Motor neuron (in vitro differentiated cells): ENCODE results near the gene CLEC3A. TPM values are rescaled to one million over a fixed set of nuclear protein-coding genes. Genes with fewer than 3 reads are reported as not detected.
"Not testable (repeated sequence)": the region's sequence is repeated elsewhere in the genome, so short reads cannot be mapped to it uniquely, and the experiment has no call there.

Experiments
- ATAC-seq, 8 experiments: fragments of 200-7000 bp; cut with Tn5 transposase; replicated peaks in 6 of 8; 2 replicates each; pipeline ENCODE4 v1.8.0; 2021; ENCODE audit warnings: mild to moderate bottlenecking in 8 of 8, moderate library complexity in 8 of 8
- H3K27ac ChIP-seq, 2 donors: fragments of 250-450 bp; sonication (Bioruptor Pico); 2 replicates each; pipeline ENCODE4 v1.9.0; 2021; ENCODE audit warnings: antibody characterized with exemption in 2 of 2, mild to moderate bottlenecking in 2 of 2, moderate library complexity in 1 of 2
- H3K4me1 ChIP-seq, 2 donors: fragments of 250-450 bp; sonication (Bioruptor Pico); replicated peaks in 1 of 2; 2 replicates each; pipeline ENCODE4 v1.6.1; 2021; ENCODE audit warnings: antibody characterized with exemption in 2 of 2, mild to moderate bottlenecking in 2 of 2, moderate library complexity in 1 of 2
- H3K4me3 ChIP-seq, 5 donors: fragments of 250-450 bp; sonication (Bioruptor Pico); 2 replicates each; pipeline ENCODE4 v1.9.0; 2021; ENCODE audit warnings: antibody characterized with exemption in 5 of 5, mild to moderate bottlenecking in 5 of 5, moderate library complexity in 4 of 5
- WGBS, 10 experiments: fragments of 450-650 bp; shearing (Covaris generic); methylation state at CpG; one replicate each; pipeline ENCODE4 v1.0.0; 2022; 5-methylcytosine and 5-hydroxymethylcytosine counted together
- in situ Hi-C, 9 experiments: fragments of 400-800 bp; cut with MboI; loops; one replicate each; pipeline ENCODE4 v1.15.0; 2021; ENCODE audit warnings: low sequenced_read_pairs in 9 of 9, low pct_unique_long_range_greater_than_20kb in 2 of 9; ENCODE audit not compliant: unreplicated experiment in 9 of 9
- total RNA-seq, 8 experiments: library from RNA; unstranded; fragments of 300-600 nt; gene quantifications; 2 replicates each; pipeline versions ENCODE4 v1.2.3 to v1.2.4, GENCODE V29; 2022

The CLEC3A gene
- total RNA-seq, 8 experiments from 2014 or later: 0.14 TPM; not detected in 7

DNA sequence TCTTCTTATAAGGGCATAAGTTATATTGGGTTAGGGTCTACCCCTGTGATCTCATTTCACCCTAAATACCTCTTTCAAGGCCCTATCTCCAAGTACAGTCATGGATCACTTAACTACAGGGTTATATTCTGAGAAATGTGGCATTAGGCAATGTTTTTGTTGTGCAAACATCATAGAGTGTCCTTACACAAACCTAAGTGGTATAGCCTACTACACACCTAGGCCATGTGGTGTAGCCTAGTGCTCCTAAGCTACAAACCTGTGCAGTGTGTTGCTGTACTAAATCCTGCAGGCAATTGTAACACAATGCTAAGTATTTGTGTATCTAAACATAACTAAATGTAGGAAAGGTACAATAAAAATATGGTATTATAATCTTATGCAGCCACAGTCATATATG lies 18.0 kb downstream of the CLEC3A start:
- no peak for ATAC-seq
- Histone ChIP-seq H3K27ac (no peak overlapping the region), H3K4me1 (no peaks in the 10 kb centered on the region), H3K4me3 (no peak overlapping the region)
- in situ Hi-C loops: loop anchor here in 1 of 9 experiments (25.0 kb wide), 1 partner anchor 803 kb away; no protein-coding TSS in a partner anchor

GRCh38 chr16:78045865-78046581 lies 23.7 kb downstream of the CLEC3A start:
- H3K4me3 ChIP-seq: peak overlapping the region in 1 of 5 donors; percentile 7
- peaks cover 6 to 10% of the 10 kb centered on the region in 2 donors for H3K4me1 ChIP-seq
- WGBS, 10 experiments: 0 to 66% (median 22%) methylated on average over 1 to 13 of the region's 45 CpGs
- in situ Hi-C loops: loop anchor here in 1 of 9 experiments (25.0 kb wide), 1 partner anchor 809 kb away; no protein-coding TSS in a partner anchor
- peak; percentile 91 to 100 (median 96) for ATAC-seq
- H3K27ac ChIP-seq: no peak overlapping the region

DNA sequence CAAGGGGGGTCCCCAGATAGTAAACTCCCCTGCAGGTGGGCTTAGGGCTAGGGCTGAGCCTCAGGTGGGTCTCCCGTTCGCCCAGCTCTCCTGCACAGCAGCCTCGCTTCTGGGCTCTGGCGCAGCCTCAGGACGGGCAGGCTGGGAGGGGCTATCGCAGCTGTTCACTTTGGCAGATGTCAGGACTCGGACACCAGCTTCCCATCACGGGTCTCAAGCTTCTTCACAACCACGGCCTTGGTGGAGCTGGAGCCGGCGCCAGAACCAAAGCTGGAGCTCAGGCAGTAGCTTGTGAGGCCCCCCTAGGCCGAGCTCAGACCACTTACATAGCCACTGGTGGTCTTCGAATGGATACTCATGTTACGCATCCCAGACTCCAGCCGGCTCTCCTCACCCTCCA lies 26.0 kb downstream of the CLEC3A start:
- Histone ChIP-seq H3K4me3 (no peak overlapping the region), H3K27ac (no peak overlapping the region), H3K4me1 (peaks cover 13 to 18% of the 10 kb centered on the region in 2 donors)
- in situ Hi-C loops: loop anchor here in 1 of 9 experiments (25.0 kb wide), 1 partner anchor 811 kb away; no protein-coding TSS in a partner anchor
- no peak for ATAC-seq
- 4 to 90% (median 46%) methylated on average over 3 to 6 of the region's 15 CpGs; no CpG with 5 or more reads in 6 of the 10 experiments for WGBS, 10 experiments

DNA sequence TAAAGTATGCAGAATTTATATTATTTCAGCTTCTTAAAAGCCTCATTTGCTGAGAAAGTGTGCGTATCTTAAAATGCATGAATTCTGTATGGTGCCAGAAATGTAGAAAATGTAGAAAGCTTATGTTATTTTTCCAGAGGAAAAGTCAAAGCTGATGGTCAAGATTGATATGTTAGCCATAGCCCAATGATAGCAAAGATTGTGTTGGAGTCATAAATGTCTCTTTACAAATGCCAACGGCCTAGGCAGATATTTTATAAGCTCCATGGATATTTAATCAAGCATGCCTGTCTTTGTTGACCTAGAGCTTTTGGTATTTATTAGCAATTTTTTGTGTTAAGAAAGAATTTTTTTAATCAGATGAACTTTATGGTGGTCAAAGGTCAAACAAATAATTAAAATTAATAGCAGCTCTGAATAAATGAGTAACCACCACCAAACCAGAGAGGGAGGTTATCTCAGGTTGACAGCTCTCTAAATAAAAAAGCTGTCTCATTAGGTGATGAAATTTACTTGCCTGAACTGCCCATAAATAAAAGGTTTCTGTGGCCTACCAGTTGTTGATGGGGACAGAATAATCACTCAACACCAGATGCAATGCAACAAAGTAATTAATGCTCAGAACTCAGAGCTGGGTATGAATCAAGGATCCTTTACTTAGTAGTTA lies 28.5 kb downstream of the CLEC3A start:
- Histone ChIP-seq H3K27ac (no peak overlapping the region), H3K4me3 (no peak overlapping the region), H3K4me1 (peaks cover 13 to 18% of the 10 kb centered on the region in 2 donors)
- in situ Hi-C loops: no loop called here
- ATAC-seq: peak in 5 of 8 experiments; percentile 90 to 95 (median 92)
- WGBS, 10 experiments: 3 to 78% (median 47%) methylated on average over 1 to 2 of the region's 2 CpGs

GRCh38 chr16:78057803-78058564 lies 35.6 kb downstream of the CLEC3A start:
- Histone ChIP-seq H3K4me1 (peaks cover 11 to 12% of the 10 kb centered on the region in 2 donors), H3K27ac (peak overlapping the region; percentile 33 to 59), H3K4me3 (no peak overlapping the region)
- peak in 5 of 8 experiments; percentile 89 to 97 (median 92) for ATAC-seq
- WGBS, 10 experiments: 0 to 100% (median 67%) methylated on average over 1 to 9 of the region's 9 CpGs; no CpG with 5 or more reads in 1 of the 10 experiments
- in situ Hi-C loops: no loop called here

DNA sequence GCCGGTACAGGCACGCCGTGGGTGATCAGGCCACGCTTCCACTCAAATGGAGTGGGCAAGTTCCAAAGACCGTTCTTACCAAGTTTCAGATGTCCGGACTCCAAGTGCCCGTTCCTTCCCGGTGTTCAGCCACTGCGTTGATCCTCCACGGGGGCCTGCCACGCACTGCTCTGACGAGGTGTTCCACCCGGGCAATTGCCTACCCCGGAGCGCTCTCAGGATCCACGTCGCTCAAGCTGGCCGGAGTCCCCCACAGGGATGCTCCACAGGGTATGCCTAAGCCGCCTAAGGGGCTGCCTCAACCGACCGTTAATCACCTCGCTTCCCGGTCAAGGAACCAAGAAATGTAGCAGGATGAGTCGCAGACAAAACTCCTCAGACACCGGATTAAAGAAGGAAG lies 37.5 kb downstream of the CLEC3A start:
- ATAC-seq, H3K27ac ChIP-seq, H3K4me3 ChIP-seq, in situ Hi-C loops: not testable (repeated sequence)
- H3K4me1 ChIP-seq: peaks cover 11 to 12% of the 10 kb centered on the region in 2 donors
- WGBS, 10 experiments: 88 to 100% (median 94%) methylated on average over 1 to 7 of the region's 25 CpGs; no CpG with 5 or more reads in 7 of the 10 experiments

GRCh38 chr16:78060295-78060694 lies 37.9 kb downstream of the CLEC3A start:
- WGBS, 10 experiments: 29 to 100% (median 80%) methylated on average over 1 to 3 of the region's 5 CpGs; no CpG with 5 or more reads in 3 of the 10 experiments
- H3K4me3 ChIP-seq: no peak overlapping the region
- no peak for ATAC-seq
- no peak overlapping the region for H3K27ac ChIP-seq
- H3K4me1 ChIP-seq: peaks cover 11 to 12% of the 10 kb centered on the region in 2 donors
- in situ Hi-C loops: no loop called here

DNA sequence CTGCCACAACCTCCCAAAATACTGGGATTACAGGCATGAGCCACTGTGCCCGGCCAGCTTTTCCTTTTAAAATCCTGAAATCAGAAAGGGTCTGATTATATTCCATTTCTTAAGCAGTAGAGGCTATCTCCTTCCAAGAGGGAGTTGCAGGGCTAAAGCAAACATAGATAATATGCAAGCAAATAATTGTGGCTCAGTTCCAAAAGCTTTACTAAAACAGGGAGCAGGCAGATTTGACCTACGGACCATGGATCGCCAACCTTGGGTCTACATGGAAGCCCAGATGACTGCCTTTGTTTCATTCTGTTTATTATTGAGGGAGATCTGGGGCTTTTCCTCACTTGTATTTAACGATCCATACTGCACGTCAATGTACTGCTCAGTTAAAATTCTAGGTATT lies 38.5 kb downstream of the CLEC3A start:
- Histone ChIP-seq H3K4me1 (peaks cover 11 to 12% of the 10 kb centered on the region in 2 donors), H3K27ac (no peak overlapping the region), H3K4me3 (no peak overlapping the region)
- ATAC-seq: no peak
- WGBS, 10 experiments: 4 to 93% (median 73%) methylated on average over 1 to 5 of the region's 5 CpGs; no CpG with 5 or more reads in 1 of the 10 experiments
- in situ Hi-C loops: no loop called here

- WGBS, 10 experiments: 3 to 96% (median 70%) methylated on average over 1 to 4 of the region's 4 CpGs; no CpG with 5 or more reads in 1 of the 10 experiments
- in situ Hi-C loops: no loop called here
- Histone ChIP-seq H3K27ac (no peak overlapping the region), H3K4me1 (peaks cover 0 to 3% of the 10 kb centered on the region in 2 donors), H3K4me3 (no peak overlapping the region)
- ATAC-seq: no peak
Observed at GRCh38 chr16:78065319-78065718, 43.0 kb downstream of the CLEC3A start.

DNA sequence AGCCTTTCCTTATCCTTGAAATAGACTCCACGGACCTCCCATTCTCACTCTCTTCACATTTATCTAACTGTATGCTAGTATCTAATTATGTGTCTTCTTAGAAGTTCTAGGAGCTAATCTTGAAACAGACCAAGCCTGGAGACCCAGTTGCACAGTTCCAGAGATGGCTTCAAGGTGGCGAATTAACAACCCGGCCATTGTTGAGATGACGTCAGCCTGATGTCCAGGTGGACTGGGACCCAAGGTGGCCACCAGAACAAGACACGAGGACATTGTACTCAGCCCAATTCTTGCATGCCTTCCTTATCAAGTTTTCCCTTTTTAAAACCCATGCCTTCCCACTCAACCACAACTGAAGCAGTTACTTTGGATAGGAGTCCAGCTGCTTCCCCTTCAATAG lies 47.6 kb downstream of the CLEC3A start:
- no peak for ATAC-seq
- Histone ChIP-seq H3K27ac (no peak overlapping the region), H3K4me3 (no peak overlapping the region), H3K4me1 (peaks cover 0 to 3% of the 10 kb centered on the region in 2 donors)
- 52 to 93% (median 67%) methylated on average over 1 to 5 of the region's 5 CpGs; no CpG with 5 or more reads in 5 of the 10 experiments for WGBS, 10 experiments
- in situ Hi-C loops: no loop called here

DNA sequence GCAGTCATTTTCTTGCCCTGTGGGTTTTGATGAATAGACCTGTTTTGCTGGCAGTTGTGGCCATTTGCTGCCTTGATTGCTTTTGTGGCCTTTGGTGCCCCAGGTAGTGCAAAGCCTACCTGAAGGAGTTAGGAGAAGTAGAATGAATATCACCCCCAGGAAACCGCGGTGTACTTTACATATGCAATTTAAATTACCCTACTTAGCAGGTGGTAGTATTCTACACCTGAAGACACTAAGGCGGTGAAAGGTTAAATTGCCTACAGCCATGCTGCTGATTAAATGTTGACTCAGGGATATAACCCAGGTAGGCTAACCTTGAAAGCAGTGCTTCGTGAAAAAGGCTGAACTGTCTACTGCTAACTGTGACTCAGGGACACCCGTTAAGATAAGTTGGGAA lies 49.9 kb downstream of the CLEC3A start:
- Histone ChIP-seq H3K4me1 (peaks cover 0 to 3% of the 10 kb centered on the region in 2 donors), H3K27ac (no peak overlapping the region), H3K4me3 (no peak overlapping the region)
- in situ Hi-C loops: no loop called here
- 0 to 54% (median 37%) methylated on average over 1 to 5 of the region's 5 CpGs for WGBS, 10 experiments
- ATAC-seq: no peak

DNA sequence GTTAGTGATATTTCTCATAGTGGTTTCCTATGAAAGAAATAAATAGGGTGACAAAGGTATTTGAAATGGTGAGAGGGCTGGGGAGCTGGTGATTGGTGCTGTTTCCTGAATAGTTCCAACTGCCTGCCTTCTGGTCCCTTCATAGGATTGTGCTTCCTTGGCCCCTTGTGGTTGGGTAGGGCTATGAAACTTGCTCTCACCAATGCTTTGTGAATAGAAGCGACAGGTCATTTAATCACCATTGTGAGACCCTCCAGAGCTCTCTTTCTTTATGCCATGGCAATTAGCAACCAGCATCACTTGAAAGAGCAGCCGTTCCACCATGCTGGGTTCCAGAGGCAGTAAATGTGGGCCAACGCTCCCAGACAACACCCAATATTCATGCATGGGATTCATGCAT lies 53.5 kb downstream of the CLEC3A start:
- WGBS, 10 experiments: 8 to 80% (median 40%) methylated on average over 1 to 3 of the region's 3 CpGs; no CpG with 5 or more reads in 1 of the 10 experiments
- H3K27ac ChIP-seq: no peak overlapping the region
- no peak for ATAC-seq
- H3K4me3 ChIP-seq: no peak overlapping the region
- no peaks in the 10 kb centered on the region for H3K4me1 ChIP-seq
- in situ Hi-C loops: loop anchor here in 3 of 9 experiments (25.0 kb wide), 2 partner anchors 413 to 838 kb away; no protein-coding TSS in a partner anchor
